Epithelial cell of proximal tubule (primary cell): Measurements from ENCODE around the gene BTD. TPM values are rescaled to one million over a fixed set of nuclear protein-coding genes. Genes with fewer than 3 reads are reported as not detected.

Experiments used
- DNase-seq: peaks from one replicate; pipeline ENCODE4 v3.0.0-alpha.2; 2011; ENCODE audit warnings: low read depth
- H3K4me3 ChIP-seq: 2 replicates; pipeline ENCODE4 v1.5.1; 2011; ENCODE audit warnings: low read depth, mild to moderate bottlenecking, low read length
- total RNA-seq: library from RNA; depleted of rRNA; stranded (reverse); fragments of >200 nt; gene quantifications from 2 replicates; pipeline ENCODE4 v1.2.3, GENCODE V29; 2015
- TF ChIP-seq, protein P1 (sequence below): conservative IDR thresholded peaks from 2 replicates; pipeline ENCODE4 v1.5.1; 2012; ENCODE audit warnings: low read depth, mild to moderate bottlenecking, low read length

Gene BTD
- total RNA-seq, 1 donor from 2014 or later, result 16.0 TPM

DNA sequence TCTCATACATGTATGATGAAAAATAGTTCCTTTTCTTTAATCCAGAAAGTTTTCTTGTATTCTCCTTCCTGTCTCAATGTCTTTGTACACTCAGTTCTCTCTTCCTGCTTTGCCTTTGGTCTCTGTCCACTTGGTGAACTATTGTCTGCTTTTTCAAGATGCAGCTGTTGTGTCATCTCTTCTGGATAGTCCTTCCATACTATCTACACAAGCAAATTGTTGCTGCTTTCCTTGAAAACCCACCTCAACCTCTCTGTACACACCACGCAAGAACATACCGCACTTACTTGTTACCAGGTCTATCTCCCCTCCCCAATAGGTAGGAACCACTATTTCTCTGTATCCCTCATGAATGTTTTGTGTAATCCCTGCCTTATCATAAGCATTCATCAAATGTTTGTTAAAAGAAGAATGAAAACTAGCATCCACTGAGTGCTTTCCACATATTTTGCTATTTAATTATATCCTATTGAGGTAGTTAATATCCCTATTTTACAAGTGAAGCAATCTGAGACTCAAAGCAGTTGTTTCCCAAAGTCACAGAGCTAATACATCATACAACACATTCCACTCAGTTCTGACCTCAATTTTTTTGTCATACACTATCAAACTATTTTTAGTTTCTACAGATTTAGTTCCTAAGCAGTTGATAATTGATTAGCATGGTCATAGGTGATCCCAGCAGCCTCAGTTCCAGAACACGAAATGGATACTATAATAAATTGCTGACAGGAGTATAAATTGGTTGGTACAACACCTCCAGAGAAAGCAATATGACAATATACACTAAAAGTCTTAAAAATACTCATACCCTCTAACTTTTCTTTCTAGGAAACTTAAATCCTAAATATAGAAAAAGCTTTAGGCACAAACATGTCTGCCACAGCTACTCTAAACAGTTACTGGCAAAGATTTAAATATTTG, 19.8 kb upstream of the BTD start:
- no peak for DNase-seq
- TF ChIP-seq, protein P1, sequence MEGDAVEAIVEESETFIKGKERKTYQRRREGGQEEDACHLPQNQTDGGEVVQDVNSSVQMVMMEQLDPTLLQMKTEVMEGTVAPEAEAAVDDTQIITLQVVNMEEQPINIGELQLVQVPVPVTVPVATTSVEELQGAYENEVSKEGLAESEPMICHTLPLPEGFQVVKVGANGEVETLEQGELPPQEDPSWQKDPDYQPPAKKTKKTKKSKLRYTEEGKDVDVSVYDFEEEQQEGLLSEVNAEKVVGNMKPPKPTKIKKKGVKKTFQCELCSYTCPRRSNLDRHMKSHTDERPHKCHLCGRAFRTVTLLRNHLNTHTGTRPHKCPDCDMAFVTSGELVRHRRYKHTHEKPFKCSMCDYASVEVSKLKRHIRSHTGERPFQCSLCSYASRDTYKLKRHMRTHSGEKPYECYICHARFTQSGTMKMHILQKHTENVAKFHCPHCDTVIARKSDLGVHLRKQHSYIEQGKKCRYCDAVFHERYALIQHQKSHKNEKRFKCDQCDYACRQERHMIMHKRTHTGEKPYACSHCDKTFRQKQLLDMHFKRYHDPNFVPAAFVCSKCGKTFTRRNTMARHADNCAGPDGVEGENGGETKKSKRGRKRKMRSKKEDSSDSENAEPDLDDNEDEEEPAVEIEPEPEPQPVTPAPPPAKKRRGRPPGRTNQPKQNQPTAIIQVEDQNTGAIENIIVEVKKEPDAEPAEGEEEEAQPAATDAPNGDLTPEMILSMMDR, result no peak
- no peak overlapping the region for H3K4me3 ChIP-seq

DNA sequence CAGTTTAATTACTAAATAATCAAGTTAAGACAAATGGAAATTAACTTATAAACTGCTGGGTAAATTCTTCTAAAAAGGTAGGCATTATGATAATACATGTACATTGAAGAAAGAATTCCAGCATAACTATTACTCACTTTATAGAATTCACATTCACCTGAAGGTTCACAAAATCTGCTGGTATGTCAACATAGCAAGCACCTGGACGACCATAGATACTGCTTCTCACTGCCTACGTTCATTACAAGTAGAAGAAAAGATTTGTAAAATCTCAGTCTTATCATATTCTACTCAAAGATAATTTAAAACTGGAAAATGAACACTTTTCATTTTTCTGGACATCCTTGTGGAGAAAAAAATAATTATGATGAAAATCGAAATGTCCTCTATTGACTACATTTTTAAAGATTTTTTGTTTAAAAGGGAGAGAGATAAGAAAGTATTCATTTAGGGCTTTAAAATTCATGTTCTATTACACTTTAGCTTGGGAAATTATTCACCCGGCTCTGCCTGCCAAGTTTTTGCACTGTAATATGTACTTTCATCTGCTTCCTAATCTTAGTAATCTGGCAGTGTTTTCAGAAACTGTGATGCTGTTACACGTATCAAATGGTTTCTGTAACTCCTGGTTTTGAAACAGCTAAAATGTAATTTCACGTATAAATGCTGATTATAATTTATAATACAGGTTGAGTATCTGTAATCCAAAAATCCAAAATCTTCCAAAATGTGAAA, 16.3 kb upstream of the BTD start:
- H3K4me3 ChIP-seq, result no peak overlapping the region
- no peak for DNase-seq
- TF ChIP-seq, protein P1, result no peak

DNA sequence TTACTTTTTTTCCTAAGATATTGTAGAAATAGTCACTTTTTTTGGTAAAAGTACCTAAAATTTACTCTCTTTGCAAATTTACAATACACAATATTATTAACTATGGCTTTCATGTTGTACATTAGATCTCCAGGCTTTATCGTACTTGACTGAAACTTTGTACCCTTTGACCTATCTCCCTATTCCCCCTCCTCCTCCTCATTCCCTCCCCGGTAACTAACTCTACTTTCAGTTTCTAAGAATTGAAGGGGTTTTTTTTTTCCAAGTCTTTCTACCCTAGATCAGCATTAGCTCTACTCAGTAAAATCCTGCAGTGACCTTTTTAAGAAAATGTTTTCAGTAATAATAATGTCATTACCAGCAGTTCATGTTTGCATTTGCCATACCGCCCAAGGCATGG, 10.3 kb upstream of the BTD start:
- no peak overlapping the region for H3K4me3 ChIP-seq
- DNase-seq, result no peak

DNA sequence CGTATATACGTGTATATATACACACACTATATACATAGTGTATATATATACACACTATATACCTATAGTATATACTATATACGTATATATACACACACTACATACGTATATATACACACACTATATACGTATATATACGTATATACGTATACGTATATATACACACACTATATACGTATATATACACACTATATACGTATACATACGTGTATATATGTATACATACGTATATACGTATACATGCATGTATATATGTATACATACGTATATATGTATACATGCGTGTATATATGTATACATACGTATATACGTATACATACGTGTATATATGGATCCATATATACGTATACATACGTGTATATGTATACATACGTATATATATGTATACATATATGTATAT, 9.6 kb upstream of the BTD start:
- TF ChIP-seq, protein P1, result no peak
- DNase-seq, result no peak

More for the DNA sequence above, 10.3 kb upstream of the BTD start:
- TF ChIP-seq, protein P1, result no peak

DNA sequence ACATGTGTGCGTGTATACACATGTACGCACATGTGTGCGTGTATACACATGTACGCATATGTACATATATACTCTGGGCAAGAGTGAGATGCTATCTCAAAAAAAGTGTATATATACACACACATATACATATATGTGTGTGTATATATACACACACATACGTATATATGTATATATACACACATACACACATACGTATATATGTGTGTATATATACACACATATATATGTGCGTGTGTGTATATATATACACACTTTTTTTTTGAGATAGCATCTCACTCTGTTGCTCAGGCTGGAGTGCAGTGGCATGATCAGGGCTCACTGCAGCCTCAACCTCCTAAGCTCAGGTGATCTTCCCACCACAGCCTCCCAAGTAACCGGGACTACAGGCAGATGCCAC, 8.6 kb upstream of the BTD start:
- TF ChIP-seq, protein P1, result no peak
- no peak overlapping the region for H3K4me3 ChIP-seq
- DNase-seq, result no peak

More for the DNA sequence above, 9.6 kb upstream of the BTD start:
- no peak overlapping the region for H3K4me3 ChIP-seq

DNA sequence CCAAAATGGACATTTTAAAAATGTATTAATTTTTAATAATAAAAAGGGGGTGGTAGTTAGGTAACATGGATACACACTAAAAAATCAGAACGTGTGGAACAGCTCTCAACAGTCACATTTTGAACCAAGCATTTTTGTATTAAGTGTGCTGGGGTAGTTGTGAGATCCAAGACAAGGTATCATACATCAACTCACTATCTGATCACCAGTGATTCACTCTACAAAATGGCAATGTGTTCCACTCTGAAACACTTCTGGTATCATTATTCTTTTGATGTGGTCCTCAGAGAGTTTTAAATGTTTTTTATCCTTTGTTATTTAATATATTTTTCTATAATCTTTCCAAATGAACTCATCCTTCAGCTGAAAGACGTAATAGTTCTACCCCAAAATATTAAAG, 5.6 kb upstream of the BTD start:
- DNase-seq, result no peak
- no peak overlapping the region for H3K4me3 ChIP-seq
- TF ChIP-seq, protein P1, result no peak
